Transverse colon (tissue), 4 donors: ENCODE data around the gene ATP6AP2.

Source experiments
- CTCF ChIP-seq, 5 experiments: fragments of 200-600 bp in 3 of 5; fragments of 450-650 bp in 2 of 5; sonication (generic) in 3 of 5; IDR thresholded peaks; 1 replicate in 2 of 5; 2 replicates in 3 of 5; pipeline ENCODE4 v1.5.1; 2016 to 2017; ENCODE audit warnings: antibody characterized with exemption in 5 of 5, inconsistent platforms in 3 of 5, mild to moderate bottlenecking in 2 of 5, moderate library complexity in 1 of 5
- EP300 ChIP-seq: sonication (generic); formaldehyde crosslinking; IDR thresholded peaks from one replicate; pipeline ENCODE4 v1.6.1; 2017; ENCODE audit warnings: antibody characterized with exemption, low read depth
- POLR2A ChIP-seq: fragments of 450-650 bp; IDR thresholded peaks from one replicate; pipeline ENCODE4 v1.6.1; 2016; ENCODE audit warnings: antibody characterized with exemption, mild to moderate bottlenecking, moderate library complexity
- POLR2AphosphoS5 ChIP-seq, 3 donors: sonication (generic); formaldehyde crosslinking; IDR thresholded peaks; one replicate each; pipeline ENCODE4 v1.6.1; 2016; ENCODE audit warnings: antibody characterized with exemption in 3 of 3

- no peak for TF ChIP-seq CTCF (IDR thresholded peaks at IDR 0.05)
- TF ChIP-seq EP300, result no peak
- TF ChIP-seq POLR2A, result no peak
- no peak for TF ChIP-seq POLR2AphosphoS5 (IDR thresholded peaks at IDR 0.05)
These were observed 71.9 kb downstream of the ATP6AP2 start for GRCh38 chrX:40652664-40653063.
